ENCODE measurements around the gene SENP7.
A peak's percentile ranks its signal among the peaks of the same experiment; 100 is the strongest.
"Not testable (repeated sequence)": the region's sequence is repeated elsewhere in the genome, so short reads cannot be mapped to it uniquely, and the experiment has no call there.

SENP7 gene

DNA sequence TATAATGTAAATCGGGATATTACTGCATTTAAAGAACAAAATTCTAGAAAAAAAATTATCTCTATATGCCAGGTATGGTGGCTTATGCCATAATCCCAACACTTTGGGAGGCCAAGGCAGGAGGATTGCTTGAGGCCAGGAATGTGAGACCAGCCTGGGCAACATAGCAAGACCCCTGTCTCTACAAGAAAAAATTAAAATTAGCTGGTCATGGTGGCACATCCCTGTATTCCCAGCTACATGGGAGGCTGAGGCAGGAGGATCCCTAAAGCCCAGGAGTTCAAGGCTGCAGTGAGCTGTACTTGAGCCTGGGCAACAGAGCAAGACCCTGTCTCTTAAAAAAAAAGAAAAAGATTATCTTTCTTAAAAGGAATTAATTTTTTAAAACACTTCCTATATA lies 12.8 kb downstream of the SENP7 start:
- H3K27ac ChIP-seq: no peak overlapping the region
- in situ Hi-C loops (cut with HindIII; ENCODE audit: low pct_ligation_motif_present, low sequenced_read_pairs): no loop called here
- H3K36me3 ChIP-seq (replicated peaks): no peaks in the 10 kb centered on the region
- DNase-seq: no peak
- H3K4me3 ChIP-seq (ENCODE audit: low read depth, low read length): no peak overlapping the region
- TF ChIP-seq, protein P1, sequence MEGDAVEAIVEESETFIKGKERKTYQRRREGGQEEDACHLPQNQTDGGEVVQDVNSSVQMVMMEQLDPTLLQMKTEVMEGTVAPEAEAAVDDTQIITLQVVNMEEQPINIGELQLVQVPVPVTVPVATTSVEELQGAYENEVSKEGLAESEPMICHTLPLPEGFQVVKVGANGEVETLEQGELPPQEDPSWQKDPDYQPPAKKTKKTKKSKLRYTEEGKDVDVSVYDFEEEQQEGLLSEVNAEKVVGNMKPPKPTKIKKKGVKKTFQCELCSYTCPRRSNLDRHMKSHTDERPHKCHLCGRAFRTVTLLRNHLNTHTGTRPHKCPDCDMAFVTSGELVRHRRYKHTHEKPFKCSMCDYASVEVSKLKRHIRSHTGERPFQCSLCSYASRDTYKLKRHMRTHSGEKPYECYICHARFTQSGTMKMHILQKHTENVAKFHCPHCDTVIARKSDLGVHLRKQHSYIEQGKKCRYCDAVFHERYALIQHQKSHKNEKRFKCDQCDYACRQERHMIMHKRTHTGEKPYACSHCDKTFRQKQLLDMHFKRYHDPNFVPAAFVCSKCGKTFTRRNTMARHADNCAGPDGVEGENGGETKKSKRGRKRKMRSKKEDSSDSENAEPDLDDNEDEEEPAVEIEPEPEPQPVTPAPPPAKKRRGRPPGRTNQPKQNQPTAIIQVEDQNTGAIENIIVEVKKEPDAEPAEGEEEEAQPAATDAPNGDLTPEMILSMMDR (IDR thresholded peaks at IDR 0.05; ENCODE audit: low read depth, low read length, missing control alignments): no peak
- no peaks in the 10 kb centered on the region for H3K27me3 ChIP-seq (replicated peaks)

- no peak overlapping the region for H3K4me3 ChIP-seq (ENCODE audit: low read depth, low read length)
- no peaks in the 10 kb centered on the region for H3K27me3 ChIP-seq (replicated peaks)
- in situ Hi-C loops (cut with HindIII; ENCODE audit: low pct_ligation_motif_present, low sequenced_read_pairs): no loop called here
These were observed 15.2 kb downstream of the SENP7 start for GRCh38 chr3:101497803-101498202.

GRCh38 chr3:101495552-101495951 lies 17.5 kb downstream of the SENP7 start:
- H3K27ac ChIP-seq: no peak overlapping the region
- in situ Hi-C loops (cut with HindIII; ENCODE audit: low pct_ligation_motif_present, low sequenced_read_pairs): no loop called here
- TF ChIP-seq, protein P1 (IDR thresholded peaks at IDR 0.05; ENCODE audit: low read depth, low read length, missing control alignments): peak; percentile 36
- no peaks in the 10 kb centered on the region for H3K27me3 ChIP-seq (replicated peaks)
- H3K4me3 ChIP-seq (ENCODE audit: low read depth, low read length): no peak overlapping the region
- DNase-seq: no peak
- H3K36me3 ChIP-seq (replicated peaks): peaks cover 2% of the 10 kb centered on the region

More at GRCh38 chr3:101497803-101498202, 15.2 kb downstream of the SENP7 start:
- DNase-seq: no peak
- TF ChIP-seq, protein P1 (IDR thresholded peaks at IDR 0.05; ENCODE audit: low read depth, low read length, missing control alignments): no peak
- H3K27ac ChIP-seq: no peak overlapping the region
- peaks cover 2% of the 10 kb centered on the region for H3K36me3 ChIP-seq (replicated peaks)

- Histone ChIP-seq H3K27ac (peak overlapping the region; percentile 39), H3K36me3 (replicated peaks) (no peaks in the 10 kb centered on the region), H3K27me3 (replicated peaks) (no peaks in the 10 kb centered on the region), H3K4me3 (ENCODE audit: low read depth, low read length) (no peak overlapping the region)
- in situ Hi-C loops (cut with HindIII; ENCODE audit: low pct_ligation_motif_present, low sequenced_read_pairs): no loop called here
- TF ChIP-seq, protein P1 (IDR thresholded peaks at IDR 0.05; ENCODE audit: low read depth, low read length, missing control alignments): no peak
- DNase-seq: peak; percentile 83
These were observed 28.0 kb downstream of the SENP7 start for GRCh38 chr3:101484805-101485620.

DNA sequence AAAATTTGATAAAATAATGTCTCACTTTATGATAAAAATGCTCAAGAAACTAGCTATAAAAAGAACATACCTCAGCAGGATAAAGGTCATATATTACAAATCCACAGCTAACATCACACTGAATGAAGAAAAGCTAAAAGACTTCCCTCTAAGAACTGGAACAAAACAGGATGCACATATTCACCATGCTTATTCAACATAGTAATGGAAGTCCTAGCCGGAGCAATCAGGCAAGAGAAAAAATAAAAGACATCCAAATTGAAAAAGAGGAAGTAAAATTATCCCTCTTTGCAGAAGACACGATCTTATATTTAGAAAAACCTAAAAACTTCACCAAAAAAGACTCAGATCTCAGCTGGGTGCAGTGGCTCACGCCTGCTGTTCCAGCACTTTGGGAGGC lies 34.0 kb downstream of the SENP7 start:
- H3K4me3 ChIP-seq (ENCODE audit: low read depth, low read length): no peak overlapping the region
- H3K36me3 ChIP-seq (replicated peaks): no peaks in the 10 kb centered on the region
- no peak for DNase-seq
- TF ChIP-seq, protein P1 (IDR thresholded peaks at IDR 0.05; ENCODE audit: low read depth, low read length, missing control alignments): no peak
- no peak overlapping the region for H3K27ac ChIP-seq
- no peaks in the 10 kb centered on the region for H3K27me3 ChIP-seq (replicated peaks)
- in situ Hi-C loops (cut with HindIII; ENCODE audit: low pct_ligation_motif_present, low sequenced_read_pairs): no loop called here

GRCh38 chr3:101474841-101475552 lies 38.0 kb downstream of the SENP7 start:
- DNase-seq; H3K27me3 ChIP-seq (replicated peaks); H3K36me3 ChIP-seq (replicated peaks); H3K4me3 ChIP-seq (ENCODE audit: low read depth, low read length); in situ Hi-C loops (cut with HindIII; ENCODE audit: low pct_ligation_motif_present, low sequenced_read_pairs); H3K27ac ChIP-seq: not testable (repeated sequence)

DNA sequence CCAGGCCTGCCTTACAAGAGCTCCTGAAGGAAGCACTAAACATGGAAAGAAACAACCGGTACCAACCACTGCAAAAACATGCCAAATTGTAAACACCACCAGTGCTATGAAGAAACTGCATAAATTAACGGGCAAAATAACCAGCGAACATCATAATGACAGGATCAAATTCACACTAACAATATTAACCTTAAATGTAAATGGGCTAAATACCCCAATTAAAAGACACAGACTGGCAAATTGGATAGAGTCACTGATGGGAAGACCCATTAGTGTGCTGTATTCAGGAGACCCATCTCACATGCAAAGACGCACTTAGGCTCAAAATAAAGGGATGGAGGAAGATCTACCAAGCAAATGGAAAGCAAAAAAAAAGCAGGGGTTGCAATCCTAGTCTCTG lies 44.3 kb downstream of the SENP7 start:
- H3K27ac ChIP-seq; DNase-seq; H3K36me3 ChIP-seq (replicated peaks); H3K4me3 ChIP-seq (ENCODE audit: low read depth, low read length); in situ Hi-C loops (cut with HindIII; ENCODE audit: low pct_ligation_motif_present, low sequenced_read_pairs); H3K27me3 ChIP-seq (replicated peaks): not testable (repeated sequence)

DNA sequence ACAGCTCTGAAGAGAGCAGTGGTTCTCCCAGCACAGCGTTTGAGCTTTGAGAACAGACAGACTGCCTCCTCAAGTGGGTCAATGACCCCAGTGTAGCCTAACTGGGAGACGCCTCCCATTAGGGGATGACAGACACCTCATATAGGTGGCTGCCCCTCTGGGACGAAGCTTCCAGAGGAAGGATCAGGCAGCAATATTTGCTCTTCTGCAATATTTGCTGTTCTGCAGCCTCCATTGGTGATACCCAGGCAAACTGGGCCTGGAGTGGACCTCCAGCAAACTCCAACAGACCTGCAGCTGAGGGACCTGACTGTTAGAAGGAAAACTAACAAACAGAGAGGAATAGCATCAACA lies 45.7 kb downstream of the SENP7 start:
- DNase-seq; in situ Hi-C loops (cut with HindIII; ENCODE audit: low pct_ligation_motif_present, low sequenced_read_pairs); H3K27ac ChIP-seq; H3K27me3 ChIP-seq (replicated peaks); H3K4me3 ChIP-seq (ENCODE audit: low read depth, low read length); H3K36me3 ChIP-seq (replicated peaks): not testable (repeated sequence)

Data from brain microvascular endothelial cell (primary cell).